Fibroblast of the aortic adventitia (primary cell): ENCODE data around the gene RXRB. TPM values are rescaled to one million over a fixed set of nuclear protein-coding genes. Genes with fewer than 3 reads are reported as not detected.

ENCODE experiments used
- DNase-seq: peaks from one replicate; pipeline ENCODE4 v3.0.0-alpha.2; 2010; ENCODE audit warnings: low read depth
- H3K4me3 ChIP-seq: 2 replicates; pipeline ENCODE4 v1.5.1; 2011; ENCODE audit warnings: low read depth, mild to moderate bottlenecking, control low read depth, low read length, moderate library complexity
- total RNA-seq: library from RNA; depleted of rRNA; stranded (reverse); fragments of >200 nt; gene quantifications from 2 replicates; pipeline ENCODE4 v1.2.3, GENCODE V29; 2012; ENCODE audit warnings: low replicate concordance
- TF ChIP-seq, protein P1 (sequence below): IDR thresholded peaks from 2 replicates; pipeline ENCODE4 v1.5.1; 2011; ENCODE audit warnings: mild to moderate bottlenecking, low read length, control low read depth, inconsistent platforms; ENCODE audit not compliant: insufficient read depth

Gene RXRB
- total RNA-seq, 1 donor: 22.6 TPM

DNA sequence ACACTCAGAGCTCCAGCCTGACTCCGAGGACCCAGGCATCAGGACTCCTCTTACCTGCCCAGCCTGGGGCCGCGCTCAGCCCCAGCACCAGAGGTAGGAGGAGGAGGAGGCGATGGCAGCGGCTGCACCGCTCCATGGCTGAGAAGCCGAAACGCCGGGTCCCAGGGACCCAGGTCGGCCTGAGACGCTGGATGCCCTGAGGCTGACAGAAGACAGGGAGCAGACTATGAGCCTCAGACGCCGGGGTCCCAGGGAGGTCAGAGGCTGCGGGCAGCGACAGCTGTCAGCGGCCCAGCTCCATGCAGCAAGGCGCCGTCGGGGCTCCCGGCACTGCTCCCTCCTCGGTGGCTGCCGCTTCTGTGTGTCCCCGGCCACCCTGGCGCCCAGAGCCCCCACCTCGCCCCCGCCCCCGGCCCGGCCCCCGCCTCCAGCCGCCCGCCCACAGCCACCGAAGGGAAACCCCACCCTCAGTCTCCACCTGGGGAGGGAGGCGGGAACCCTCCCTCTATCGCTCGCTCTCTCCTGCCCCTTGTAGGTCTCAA, 8.3 kb downstream of the RXRB start, which contains the start of gene COL11A2:
Gene COL11A2 (minus strand): TSS at position 363 of the 542 bp plus-strand sequence. CDS start 227 bp downstream, at position 136.
- TF ChIP-seq, protein P1, sequence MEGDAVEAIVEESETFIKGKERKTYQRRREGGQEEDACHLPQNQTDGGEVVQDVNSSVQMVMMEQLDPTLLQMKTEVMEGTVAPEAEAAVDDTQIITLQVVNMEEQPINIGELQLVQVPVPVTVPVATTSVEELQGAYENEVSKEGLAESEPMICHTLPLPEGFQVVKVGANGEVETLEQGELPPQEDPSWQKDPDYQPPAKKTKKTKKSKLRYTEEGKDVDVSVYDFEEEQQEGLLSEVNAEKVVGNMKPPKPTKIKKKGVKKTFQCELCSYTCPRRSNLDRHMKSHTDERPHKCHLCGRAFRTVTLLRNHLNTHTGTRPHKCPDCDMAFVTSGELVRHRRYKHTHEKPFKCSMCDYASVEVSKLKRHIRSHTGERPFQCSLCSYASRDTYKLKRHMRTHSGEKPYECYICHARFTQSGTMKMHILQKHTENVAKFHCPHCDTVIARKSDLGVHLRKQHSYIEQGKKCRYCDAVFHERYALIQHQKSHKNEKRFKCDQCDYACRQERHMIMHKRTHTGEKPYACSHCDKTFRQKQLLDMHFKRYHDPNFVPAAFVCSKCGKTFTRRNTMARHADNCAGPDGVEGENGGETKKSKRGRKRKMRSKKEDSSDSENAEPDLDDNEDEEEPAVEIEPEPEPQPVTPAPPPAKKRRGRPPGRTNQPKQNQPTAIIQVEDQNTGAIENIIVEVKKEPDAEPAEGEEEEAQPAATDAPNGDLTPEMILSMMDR: no peak
- H3K4me3 ChIP-seq: peak within 1 kb of the TSS; percentile 46
- DNase-seq: no peak

DNA sequence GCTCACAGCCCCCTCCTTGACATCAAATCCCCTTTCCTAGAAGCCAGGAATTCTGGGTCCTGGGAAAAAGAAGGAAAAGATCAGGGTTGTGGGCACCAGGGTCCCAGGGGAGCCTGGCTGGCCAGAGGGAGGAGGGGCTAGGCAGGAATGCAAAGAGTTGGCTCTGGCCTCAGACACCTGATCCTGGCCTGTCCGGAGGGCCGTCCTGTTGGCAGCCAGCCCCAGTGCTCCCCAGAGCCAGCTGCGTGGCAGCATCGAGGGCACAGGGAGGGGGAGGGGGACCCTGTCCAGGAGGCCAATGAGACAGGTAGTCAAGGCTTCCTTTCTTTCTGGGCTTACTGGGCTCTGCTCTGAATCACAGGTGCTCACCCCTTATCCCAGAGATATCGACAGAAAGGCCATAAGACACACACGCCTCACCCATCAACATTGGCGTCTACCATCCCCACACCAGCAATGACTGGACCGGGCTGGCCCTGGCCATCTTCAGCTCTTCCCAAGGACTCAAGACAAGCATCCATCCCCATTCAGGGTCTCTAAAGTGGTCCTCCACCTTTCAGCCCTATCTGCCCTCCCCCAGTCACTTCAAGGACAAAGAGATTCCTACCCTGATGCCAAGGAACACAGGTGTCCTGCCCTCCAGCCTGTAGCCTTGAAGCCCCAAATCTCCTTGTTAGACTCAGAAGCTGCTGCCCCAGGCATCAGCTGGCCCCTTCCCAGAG, 8.9 kb downstream of the RXRB start:
- no peak overlapping the region for H3K4me3 ChIP-seq
- DNase-seq: no peak
- TF ChIP-seq, protein P1: no peak

DNA sequence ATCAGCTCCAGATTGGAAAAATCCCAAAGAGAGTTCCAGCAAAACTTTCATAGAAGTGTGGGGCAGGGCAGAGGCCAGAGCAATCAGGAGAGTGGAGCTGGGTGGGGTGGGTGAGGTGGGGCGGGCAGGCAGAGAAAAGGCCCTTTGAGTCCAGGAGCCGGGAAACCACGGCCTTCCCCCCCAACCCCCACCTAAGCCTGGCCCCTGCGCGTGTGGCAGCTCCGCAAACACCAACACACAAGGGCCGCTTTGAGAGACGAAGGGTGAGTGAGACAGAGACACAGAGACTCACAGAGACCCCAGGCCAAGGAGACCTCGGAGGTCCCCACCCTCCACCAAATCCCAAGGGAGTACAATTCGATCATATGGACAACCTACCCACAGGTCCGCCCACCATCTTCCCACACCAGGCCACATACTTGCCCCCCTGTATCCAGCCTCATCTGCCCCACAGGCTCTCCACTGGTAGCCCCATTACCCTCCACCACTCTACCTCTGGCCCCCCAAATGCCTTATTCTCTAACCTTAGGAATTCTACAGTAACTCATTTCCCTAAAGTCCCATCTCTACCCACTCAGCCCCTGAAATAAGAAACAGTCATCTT, 9.9 kb downstream of the RXRB start:
- H3K4me3 ChIP-seq: no peak overlapping the region
- no peak for DNase-seq
- TF ChIP-seq, protein P1: no peak

- TF ChIP-seq, protein P1: no peak
- no peak overlapping the region for H3K4me3 ChIP-seq
- DNase-seq: no peak
Observed at GRCh38 chr6:33189625-33190448, 10.6 kb downstream of the RXRB start.

DNA sequence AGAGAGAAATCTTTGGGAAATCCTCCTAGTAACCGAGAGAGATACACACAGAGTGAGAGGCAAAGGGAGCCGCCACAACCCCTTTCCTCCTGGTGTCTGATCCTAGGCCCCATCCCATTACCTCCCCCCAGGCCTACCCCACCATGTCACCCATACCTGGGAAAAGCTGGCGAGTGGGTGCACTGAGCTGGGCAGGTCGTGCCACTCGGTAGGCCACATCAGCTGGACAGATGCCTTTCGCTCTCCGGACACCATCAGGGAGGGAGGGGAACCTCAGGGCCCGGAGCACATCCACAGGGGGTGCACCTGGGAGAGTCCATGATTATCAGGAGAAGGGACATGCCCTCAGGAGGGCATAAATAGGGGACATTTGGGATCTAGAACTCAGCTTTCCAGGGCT, 11.3 kb downstream of the RXRB start:
- no peak overlapping the region for H3K4me3 ChIP-seq
- no peak for DNase-seq
- TF ChIP-seq, protein P1: no peak

DNA sequence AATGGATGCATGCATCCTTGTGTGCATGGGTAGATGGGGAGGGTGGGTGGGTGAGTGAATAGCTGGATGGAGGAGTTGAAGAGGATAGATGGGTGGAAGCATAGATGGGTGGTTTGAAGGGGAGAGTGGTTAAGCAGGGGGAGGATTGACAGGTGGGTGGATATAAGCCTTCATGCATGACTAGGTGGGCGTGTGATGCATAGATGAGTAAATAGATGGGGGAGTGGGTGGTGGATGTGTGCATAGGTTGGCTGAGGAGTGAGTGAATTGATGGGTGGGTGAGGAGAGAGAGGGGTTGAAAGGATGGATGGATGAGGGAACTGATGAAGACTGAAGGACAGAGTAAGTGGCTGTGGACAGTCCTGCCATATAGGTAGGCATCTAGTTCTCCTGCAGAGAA, 12.7 kb downstream of the RXRB start:
- H3K4me3 ChIP-seq: no peak overlapping the region
- no peak for DNase-seq
- TF ChIP-seq, protein P1: no peak
